ENCODE measurements around the gene TBC1D3B.
"Not testable (repeated sequence)": the region's sequence is repeated elsewhere in the genome, so short reads cannot be mapped to it uniquely, and the experiment has no call there.

The TBC1D3B gene

GRCh38 chr17:36168836-36169235, 7.6 kb downstream of the TBC1D3B start:
- FAIRE-seq = not testable (repeated sequence)

DNA sequence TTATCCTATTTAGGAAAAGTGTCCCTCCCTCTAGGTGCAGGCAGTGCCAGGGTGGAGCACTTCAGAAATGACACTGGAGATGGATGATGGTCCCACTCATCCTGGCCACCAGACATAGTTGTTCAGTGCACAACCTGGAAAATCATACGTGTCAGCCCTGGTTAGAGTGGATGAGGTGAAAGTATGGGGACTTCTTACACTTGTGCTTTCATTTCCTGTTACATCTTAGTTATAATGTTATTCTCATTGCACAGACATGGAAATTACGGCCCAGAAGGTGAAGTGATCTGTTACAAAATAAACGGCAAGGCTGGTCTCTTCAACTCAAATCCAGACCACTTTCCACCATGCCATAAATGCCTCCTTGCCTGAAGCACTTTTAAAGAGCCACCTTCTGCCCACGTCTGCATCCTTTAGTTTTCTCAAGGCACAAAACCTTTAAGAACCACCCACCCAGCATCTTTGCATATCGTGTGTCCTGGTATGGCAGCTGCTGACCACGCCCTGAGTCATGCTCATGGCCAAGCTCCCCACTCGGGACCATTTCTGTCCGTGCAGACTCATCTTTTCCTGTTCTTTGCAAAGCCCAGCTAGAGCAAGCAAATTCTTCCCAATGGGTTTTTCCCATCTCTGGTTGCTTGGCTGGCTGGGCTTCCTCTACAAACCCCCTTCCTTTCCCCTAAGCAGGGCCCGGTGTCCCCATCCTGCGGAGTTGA, 22.4 kb downstream of the TBC1D3B start:
- no peak for FAIRE-seq

DNA sequence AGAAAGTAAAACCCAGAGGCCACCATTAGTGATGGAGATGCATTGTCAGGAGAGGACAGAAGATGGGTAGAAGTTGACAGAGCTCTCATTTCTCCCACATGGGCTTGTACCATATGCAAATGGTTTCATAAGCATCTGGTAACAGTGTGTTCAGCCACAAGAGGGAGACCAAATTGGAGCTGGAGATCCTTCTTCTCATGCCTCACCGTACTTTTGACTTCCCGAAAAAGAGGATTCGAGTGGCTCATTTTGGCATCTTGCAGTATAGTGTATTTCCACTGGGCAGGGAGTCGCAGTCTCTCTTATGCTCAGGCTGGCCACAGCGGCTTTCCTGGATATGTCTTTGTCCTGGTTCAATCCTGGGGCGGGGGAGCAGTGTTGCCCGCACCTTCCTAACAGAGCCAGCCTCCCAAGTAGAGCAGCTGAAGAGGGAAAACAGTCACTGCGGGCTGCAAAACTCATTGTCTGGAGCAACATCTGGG, 23.8 kb downstream of the TBC1D3B start:
- FAIRE-seq = no peak

DNA sequence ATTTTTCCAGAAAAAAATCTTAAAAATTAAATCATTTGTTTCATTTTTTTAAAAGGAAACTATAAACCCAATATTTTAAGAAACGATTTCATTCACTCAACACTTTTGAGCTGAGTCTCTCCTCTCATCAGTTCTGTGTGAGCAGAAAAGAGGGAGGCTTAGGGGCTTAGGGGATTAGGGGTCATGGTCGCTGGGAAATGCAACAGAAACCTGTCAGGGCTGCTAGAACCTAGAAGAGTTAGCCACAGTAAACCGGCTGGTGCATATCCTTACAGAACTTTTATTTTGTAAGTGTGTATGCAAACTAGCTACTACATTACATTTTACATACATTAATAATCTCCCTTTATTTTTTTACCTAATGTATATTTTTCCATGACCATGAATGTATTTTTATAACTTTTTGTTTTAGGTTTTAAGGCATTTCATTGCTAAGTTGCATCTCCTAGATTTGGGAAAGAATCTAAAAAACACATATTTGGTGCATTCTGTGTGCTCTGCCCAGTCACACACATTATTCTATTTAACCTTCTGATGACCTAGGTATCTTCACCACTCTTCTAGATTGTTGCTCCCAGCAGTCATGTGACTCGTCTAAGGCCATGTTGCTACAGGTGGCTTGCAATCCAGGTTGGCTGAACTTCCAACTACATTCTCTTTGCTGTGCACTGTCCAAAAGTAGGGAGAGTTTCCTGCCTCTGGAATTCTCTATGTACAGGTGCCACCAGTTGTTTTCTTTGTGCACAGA, 24.4 kb downstream of the TBC1D3B start:
- FAIRE-seq = no peak

- no peak for FAIRE-seq
Measured at GRCh38 chr17:36149296-36149820, 27.1 kb downstream of the TBC1D3B start.

- FAIRE-seq = no peak
Measured at GRCh38 chr17:36148559-36149295, 27.7 kb downstream of the TBC1D3B start.

DNA sequence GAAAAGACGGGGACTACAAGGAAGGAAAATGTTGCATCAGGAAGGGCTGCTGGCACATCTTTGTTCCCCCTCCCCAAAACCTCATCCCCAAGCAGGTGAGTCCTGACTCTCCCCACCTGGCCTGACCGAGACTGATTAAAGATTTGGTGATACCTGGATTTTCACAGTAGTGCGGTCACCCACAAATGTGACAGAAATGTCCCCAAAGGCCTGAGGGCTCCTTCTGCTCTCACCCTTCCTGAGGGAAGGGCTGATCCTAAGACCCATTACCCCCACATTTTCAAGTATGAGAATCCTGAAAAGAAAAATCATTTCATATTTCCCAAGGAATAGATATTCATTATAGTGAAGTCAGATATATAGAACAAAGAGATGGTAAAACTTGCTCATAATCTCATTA, 28.8 kb downstream of the TBC1D3B start:
- no peak for FAIRE-seq

DNA sequence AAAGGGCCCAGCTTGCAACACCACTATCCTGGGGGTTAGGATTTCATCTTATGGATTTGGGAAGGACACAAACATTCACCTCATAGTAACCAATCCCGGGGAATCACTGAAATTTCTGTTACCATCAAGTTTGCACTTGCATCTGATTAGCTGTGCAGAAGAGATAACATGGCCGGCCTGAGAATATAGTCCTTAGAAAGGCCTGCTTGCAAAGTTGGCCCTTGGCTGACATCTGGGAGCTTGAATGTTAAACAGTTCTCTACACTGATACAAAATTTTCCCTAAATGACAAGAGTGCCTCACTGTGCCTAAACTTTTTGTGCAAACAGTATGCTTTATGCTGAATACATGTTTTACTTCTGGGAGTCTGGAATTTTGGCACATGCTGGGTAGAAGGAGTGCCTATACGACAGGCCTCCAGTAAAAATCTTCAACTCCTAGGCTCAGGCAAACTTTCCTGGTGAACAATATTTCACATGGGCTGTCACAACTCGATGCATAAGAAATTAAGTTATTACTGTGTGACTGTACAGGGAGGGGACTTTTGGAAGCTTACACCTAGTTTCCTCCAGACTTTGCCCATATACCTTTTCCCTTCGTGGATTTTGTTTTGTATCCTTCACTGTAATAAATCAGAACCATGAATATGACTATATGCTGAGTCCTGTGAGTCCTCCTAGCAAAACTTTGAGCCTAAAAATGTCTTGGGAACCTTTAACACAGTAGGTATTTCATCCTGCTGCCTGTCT, 31.3 kb downstream of the TBC1D3B start:
- no peak for FAIRE-seq

DNA sequence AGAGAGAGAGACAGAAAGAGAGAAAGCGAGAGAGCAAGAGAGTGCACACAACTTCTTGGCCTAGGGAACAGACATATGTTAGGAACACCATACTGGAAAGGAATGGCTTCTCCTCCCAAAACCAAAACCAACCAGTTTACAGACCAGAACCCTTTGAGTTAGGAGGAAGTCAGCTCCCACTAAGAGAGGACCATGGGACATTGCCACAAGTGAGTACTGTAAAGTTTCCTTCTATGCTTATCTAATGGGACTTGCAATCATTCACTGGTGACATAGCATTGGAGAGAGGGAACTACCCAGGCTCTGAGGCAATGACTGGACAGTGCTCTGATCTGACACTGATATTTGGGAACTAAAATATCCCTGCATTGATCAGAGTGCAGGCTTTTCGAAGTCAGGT, 32.4 kb downstream of the TBC1D3B start:
- no peak for FAIRE-seq

GRCh38 chr17:36142806-36143205, 33.6 kb downstream of the TBC1D3B start:
- no peak for FAIRE-seq

- no peak for FAIRE-seq
Measured at GRCh38 chr17:36142235-36142634, 34.2 kb downstream of the TBC1D3B start.

DNA sequence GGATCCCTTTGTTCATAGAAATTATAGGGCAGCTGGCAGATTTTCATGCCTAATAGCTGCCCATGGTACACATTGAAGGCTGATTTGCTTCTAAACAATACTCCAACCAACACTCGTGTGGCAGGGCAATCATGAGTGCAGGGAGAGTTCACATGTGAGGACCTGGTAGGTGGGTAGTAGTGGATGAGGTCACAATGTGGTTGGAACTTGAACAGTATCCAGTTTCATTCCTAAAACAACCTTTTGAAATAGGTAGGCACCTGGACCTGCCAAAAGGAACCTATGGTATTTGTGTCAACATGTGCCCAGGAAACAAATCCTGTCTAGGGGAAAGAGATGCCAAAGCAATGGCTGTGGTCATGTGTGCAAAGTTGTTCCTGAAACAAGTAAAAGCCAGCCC, 40.0 kb downstream of the TBC1D3B start:
- FAIRE-seq = no peak

DNA sequence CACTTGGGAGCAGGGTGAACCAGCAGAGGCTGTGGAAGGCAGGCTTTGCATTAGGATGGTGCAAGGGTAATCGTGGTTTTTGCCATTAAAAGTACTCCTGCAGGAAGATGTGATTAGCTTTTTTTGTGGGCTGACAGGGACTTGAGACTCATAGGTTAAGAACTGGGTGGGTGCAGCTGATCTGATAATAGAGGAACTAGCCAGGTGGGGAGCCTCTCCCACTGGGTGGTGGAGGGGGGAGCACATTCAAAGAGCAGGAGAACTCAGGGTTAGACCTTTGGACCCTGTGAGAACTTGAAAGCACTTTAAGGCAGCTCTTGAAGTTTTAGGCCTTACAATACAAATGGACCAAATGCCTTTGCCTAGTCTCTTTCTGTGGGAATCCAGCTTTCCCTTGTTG, 40.4 kb downstream of the TBC1D3B start:
- no peak for FAIRE-seq

- no peak for FAIRE-seq
Measured at GRCh38 chr17:36135465-36135864, 41.0 kb downstream of the TBC1D3B start.

DNA sequence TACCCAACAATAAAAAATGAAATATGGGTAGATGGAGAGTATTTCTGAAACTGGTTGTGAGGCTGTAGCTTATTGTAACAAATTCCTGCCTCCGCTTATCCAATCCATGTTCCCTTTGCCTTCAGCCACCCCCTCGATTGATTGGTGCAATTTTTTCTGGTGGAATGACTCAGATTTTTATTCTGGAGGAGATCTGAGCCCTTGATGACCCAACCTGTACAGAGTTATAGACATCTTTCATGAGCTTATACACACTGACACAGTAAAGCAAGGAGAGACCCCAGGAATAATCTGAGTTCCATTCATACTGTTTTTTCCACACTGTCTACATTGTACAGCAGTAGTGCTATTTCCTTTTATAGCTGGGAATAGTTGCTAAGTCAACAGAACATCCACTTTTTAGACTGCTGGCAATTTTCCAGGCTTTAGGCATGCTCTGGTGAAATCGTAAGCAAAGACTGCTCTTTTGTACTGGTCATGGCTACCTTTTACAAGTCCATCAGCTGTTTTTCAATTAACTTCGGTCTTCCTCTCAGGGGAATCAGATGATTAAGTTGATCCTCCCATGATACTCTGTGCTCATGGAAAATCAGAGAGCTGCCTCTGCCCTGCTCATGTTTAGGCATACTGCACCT, 42.7 kb downstream of the TBC1D3B start:
- no peak for FAIRE-seq

DNA sequence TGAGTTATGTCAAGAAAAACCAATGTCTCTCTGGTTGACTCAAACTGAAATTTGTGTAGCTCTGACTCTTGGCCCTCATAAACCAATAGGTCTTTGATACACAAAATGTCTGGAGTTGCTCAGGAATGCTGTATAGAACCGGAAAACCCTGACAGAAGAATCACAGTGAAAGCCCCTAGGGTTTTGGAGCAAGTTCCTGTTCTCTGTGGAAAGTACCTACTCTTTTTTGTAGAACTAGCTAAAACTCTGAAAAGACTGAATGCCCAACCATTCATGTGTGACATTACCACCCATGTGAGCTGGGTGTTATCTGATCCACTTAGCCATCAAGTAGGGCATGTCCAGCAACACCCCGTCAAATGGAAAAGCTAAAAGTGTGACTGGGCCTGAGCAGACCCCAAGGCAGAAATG, 44.0 kb downstream of the TBC1D3B start:
- no peak for FAIRE-seq

DNA sequence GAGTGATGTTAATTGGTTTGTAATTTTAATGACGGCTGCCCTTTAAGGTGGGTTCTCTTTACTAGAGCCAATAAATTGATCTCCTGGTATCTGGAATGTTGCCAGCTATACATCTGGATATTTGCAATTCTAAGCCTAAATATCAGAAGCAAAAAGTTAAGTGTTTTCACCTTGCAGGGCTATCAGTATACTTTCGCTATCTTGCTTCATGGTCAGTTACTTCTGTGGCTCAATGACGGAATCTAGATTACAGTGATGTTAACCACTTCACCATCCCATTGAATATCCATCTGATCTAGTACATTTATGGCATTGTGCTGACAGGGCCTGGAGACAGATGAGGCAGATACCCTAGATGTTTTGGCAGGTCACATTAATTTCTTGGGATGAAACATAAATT, 44.5 kb downstream of the TBC1D3B start:
- FAIRE-seq = no peak

- FAIRE-seq = no peak
Measured at GRCh38 chr17:36131421-36131820, 45.0 kb downstream of the TBC1D3B start.

DNA sequence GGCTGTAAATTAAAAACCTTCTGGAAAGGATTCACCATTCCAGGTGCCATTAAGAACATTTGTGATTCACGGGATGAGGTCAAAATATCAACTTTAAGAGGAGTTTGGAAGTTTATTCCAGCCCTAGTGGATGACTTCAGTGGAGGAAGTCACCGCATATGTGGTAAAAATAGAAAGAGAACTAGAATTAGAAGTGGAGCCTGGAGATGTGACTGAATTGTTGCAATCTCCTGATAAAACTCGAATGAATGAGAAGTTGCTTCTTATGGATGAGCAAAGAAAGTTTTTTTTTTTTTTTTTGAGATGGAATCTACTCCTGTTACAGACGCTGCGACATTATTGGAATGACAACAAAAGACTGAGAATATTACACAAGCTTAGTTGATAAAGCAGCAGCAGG, 46.1 kb downstream of the TBC1D3B start:
- FAIRE-seq = no peak

DNA sequence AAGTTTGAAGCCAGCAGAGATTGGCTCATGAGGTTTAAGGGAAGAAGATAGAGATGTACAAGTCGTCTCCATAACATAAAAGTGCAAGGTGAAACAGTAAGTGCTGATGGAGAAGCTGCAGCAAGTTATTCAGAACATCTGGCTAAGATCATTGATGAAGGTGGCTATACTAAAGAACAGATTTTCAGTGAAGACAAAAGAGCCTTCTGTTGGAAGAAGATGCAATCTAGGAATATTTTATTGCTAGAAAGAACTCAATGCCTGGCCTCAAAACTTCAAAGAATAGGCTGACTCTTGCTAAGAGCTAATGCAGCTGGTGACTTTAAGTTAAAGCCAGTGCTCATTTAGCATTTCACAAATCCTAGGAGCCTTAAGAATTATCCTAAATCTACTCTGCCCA, 46.8 kb downstream of the TBC1D3B start:
- no peak for FAIRE-seq

DNA sequence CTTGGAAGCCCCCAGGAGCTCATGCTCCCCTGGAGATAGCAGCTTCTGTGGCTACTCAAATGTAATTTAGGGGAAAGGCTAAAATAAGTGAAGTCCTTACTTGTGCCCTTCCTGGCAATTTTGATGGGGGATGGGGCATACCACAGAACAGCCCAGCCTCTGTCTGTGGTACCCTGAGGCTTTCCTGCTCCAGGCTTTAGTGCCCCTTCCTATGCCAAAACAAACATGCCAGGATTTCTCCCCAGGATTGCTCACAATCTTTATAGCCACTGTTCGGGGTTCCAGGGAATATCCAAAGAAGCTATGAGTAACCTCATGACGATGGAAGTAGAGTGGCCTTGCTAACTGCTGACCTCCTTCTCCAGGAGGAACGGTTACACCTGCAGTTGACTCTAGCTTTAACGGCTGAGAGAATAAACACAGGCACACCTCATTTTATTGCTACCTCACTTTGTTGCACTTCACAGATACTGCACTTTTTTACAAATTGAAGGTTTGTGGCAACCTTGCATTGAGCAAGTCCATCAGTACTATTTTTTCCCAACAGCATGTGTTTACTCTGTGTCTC, 47.9 kb downstream of the TBC1D3B start:
- FAIRE-seq = no peak

DNA sequence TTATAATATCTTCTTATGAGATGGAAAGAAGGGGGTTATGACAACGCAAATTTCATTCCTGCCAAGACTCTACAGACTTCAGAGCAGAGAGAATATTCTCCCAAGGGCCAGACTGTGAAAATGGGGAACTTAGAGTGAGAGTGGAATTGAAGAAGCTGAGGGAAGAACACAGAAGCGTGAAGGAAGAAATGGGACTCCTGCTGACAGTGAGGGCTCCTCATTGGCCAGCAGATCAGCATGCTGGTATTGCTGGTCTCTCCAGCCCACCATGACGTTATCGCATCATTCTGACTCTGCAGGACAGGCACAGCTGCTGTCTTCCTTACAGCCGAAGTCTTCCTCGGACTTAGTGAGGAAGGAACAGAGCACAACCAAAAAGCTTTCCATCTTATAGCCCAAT, 48.5 kb downstream of the TBC1D3B start:
- no peak for FAIRE-seq

Data from TTC549 (cell line).